ENCODE results near the gene CFAP97D2. TPM values are rescaled to one million over a fixed set of nuclear protein-coding genes. Genes with fewer than 3 reads are reported as not detected.
"Not testable (repeated sequence)": the region's sequence is repeated elsewhere in the genome, so short reads cannot be mapped to it uniquely, and the experiment has no call there.

Gene CFAP97D2
- total RNA-seq, 8 experiments from 2014 or later, result 0.73 to 3.4 (median 0.95) TPM; not detected in 5

- no peak overlapping the region for H3K4me3 ChIP-seq
- in situ Hi-C loops (cut with MboI; ENCODE audit: low pct_unique_long_range_greater_than_20kb in 2 of 9, low sequenced_read_pairs in 9 of 9, unreplicated experiment in 9 of 9), result no loop called here
- WGBS, 10 experiments, result 77 to 100% (median 89%) methylated on average over 2 to 12 of the region's 14 CpGs; no CpG with 5 or more reads in 4 of the 10 experiments
- H3K4me1 ChIP-seq (replicated peaks in 1 of 2), result peaks cover 15 to 22% of the 10 kb centered on the region in 2 donors
- H3K27ac ChIP-seq, result no peak overlapping the region
- ATAC-seq (replicated peaks in 6 of 8), result no peak
Measured at GRCh38 chr13:114146173-114146572, 32.9 kb upstream of the CFAP97D2 start.

- peak in 3 of 8 experiments; percentile 39 to 54 (median 53) for ATAC-seq (replicated peaks in 6 of 8)
- no peak overlapping the region for H3K4me3 ChIP-seq
- WGBS, 10 experiments, result 100% methylated on average over 2 of the region's 10 CpGs; no CpG with 5 or more reads in 9 of the 10 experiments
- no peak overlapping the region for H3K27ac ChIP-seq
- peaks cover 15 to 22% of the 10 kb centered on the region in 2 donors for H3K4me1 ChIP-seq (replicated peaks in 1 of 2)
- in situ Hi-C loops (cut with MboI; ENCODE audit: low pct_unique_long_range_greater_than_20kb in 2 of 9, low sequenced_read_pairs in 9 of 9, unreplicated experiment in 9 of 9), result no loop called here
Measured at GRCh38 chr13:114146629-114147028, 32.4 kb upstream of the CFAP97D2 start.

GRCh38 chr13:114147803-114148520 lies 31.1 kb upstream of the CFAP97D2 start:
- Histone ChIP-seq H3K4me3 (no peak overlapping the region), H3K27ac (no peak overlapping the region), H3K4me1 (replicated peaks in 1 of 2) (peaks cover 18 to 23% of the 10 kb centered on the region in 2 donors)
- ATAC-seq (replicated peaks in 6 of 8), result no peak
- in situ Hi-C loops (cut with MboI; ENCODE audit: low pct_unique_long_range_greater_than_20kb in 2 of 9, low sequenced_read_pairs in 9 of 9, unreplicated experiment in 9 of 9), result no loop called here
- WGBS, 10 experiments, result 25 to 100% (median 88%) methylated on average over 2 to 9 of the region's 22 CpGs; no CpG with 5 or more reads in 1 of the 10 experiments

GRCh38 chr13:114148521-114148855 lies 30.6 kb upstream of the CFAP97D2 start:
- in situ Hi-C loops (cut with MboI; ENCODE audit: low pct_unique_long_range_greater_than_20kb in 2 of 9, low sequenced_read_pairs in 9 of 9, unreplicated experiment in 9 of 9), result no loop called here
- no peak overlapping the region for H3K27ac ChIP-seq
- 48 to 100% (median 88%) methylated on average over 1 to 8 of the region's 8 CpGs; no CpG with 5 or more reads in 3 of the 10 experiments for WGBS, 10 experiments
- no peak for ATAC-seq (replicated peaks in 6 of 8)
- peaks cover 23 to 26% of the 10 kb centered on the region in 2 donors for H3K4me1 ChIP-seq (replicated peaks in 1 of 2)
- H3K4me3 ChIP-seq, result no peak overlapping the region

GRCh38 chr13:114148886-114149285 lies 30.2 kb upstream of the CFAP97D2 start:
- in situ Hi-C loops (cut with MboI; ENCODE audit: low pct_unique_long_range_greater_than_20kb in 2 of 9, low sequenced_read_pairs in 9 of 9, unreplicated experiment in 9 of 9); H3K4me3 ChIP-seq; H3K27ac ChIP-seq; ATAC-seq (replicated peaks in 6 of 8): not testable (repeated sequence)
- 60 to 100% (median 84%) methylated on average over 1 to 5 of the region's 19 CpGs; no CpG with 5 or more reads in 4 of the 10 experiments for WGBS, 10 experiments
- H3K4me1 ChIP-seq (replicated peaks in 1 of 2), result peaks cover 23% of the 10 kb centered on the region in 2 donors

DNA sequence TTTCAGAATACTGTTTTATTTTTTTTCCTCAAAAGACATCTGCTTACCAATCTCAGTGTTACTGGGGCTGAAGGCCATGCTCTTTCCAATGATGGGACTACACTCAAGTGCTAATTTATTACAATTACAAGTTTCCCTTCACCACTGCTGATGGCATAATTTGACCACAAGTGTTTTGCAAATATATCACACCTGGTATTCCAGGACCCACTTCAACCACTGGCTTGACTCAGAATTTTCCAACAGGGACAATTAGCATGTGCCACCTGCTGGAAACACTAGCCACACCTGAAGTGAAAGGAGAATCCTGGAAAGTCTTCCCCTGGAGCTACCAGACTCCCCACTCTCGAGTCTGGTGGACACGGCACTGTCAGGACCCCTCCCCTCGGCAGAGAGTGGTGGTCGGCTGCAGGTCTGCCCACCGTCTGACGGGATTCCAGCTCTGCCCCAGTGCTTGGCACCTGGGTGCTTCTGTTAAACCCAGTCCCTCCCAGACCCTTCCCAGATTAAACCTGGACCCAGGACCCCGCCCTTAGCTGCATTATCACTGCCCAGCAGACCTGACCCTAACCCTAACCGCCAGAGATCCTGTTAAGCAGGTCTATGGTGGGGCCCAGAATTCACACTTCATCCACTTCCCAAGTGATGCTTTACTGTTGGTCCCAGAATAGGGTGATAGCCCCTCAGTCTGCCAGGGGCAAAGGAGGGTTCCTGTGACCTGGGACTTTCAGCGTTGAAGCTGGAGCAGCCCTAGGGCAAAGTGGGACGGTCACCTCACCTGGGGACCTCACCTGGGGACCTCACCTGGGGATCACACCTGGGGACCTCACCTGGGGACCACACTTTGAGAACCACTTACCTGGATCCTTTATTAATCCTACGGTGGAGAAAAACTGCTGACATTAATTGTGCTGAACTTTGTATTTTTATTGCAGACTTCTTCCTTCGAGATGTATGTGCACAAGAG lies 29.0 kb upstream of the CFAP97D2 start:
- Histone ChIP-seq H3K27ac (no peak overlapping the region), H3K4me1 (replicated peaks in 1 of 2) (peaks cover 11 to 15% of the 10 kb centered on the region in 2 donors), H3K4me3 (no peak overlapping the region)
- no peak for ATAC-seq (replicated peaks in 6 of 8)
- in situ Hi-C loops (cut with MboI; ENCODE audit: low pct_unique_long_range_greater_than_20kb in 2 of 9, low sequenced_read_pairs in 9 of 9, unreplicated experiment in 9 of 9), result no loop called here
- 58 to 100% (median 81%) methylated on average over 1 to 8 of the region's 12 CpGs; no CpG with 5 or more reads in 2 of the 10 experiments for WGBS, 10 experiments

GRCh38 chr13:114151031-114151430 lies 28.0 kb upstream of the CFAP97D2 start:
- in situ Hi-C loops (cut with MboI; ENCODE audit: low pct_unique_long_range_greater_than_20kb in 2 of 9, low sequenced_read_pairs in 9 of 9, unreplicated experiment in 9 of 9), result no loop called here
- ATAC-seq (replicated peaks in 6 of 8), result no peak
- Histone ChIP-seq H3K27ac (no peak overlapping the region), H3K4me3 (no peak overlapping the region), H3K4me1 (replicated peaks in 1 of 2) (peaks cover 4 to 14% of the 10 kb centered on the region in 2 donors)
- 60 to 100% (median 82%) methylated on average over 1 to 5 of the region's 10 CpGs; no CpG with 5 or more reads in 4 of the 10 experiments for WGBS, 10 experiments

DNA sequence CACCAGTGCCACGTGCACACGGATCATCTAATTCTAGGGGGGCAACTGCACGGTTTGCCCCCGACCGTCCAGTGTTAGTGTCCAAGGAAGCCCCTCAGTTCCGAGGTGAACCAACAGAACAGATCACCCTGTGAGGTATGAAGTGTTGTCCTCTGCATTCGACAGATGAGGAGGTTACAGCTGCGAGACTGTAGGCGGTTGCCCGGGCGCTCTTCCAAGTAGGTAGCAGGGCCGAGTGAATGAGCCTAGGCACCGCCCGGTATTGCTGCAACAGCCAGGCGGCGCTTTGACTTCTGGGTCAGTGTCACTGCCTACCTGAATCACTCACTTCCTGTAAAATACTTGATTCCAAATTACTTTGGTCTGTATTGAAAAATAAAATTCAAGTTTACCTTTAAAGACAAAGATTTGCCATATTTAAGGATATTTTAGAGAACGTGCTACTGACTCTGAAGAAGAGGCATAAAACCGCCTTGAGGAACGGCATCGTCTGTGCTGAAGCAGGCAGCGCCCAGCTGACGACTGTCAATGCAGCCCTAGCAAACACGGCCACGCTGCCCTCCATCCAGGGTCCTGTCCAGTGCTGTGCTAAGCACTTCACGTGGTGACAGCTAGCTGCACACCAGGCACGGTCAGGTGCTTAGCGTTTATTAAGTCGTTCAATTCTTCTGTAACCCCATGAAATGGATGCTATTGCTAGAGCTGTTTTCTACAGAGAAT lies 27.3 kb upstream of the CFAP97D2 start:
- ATAC-seq (replicated peaks in 6 of 8), result peak in 2 of 8 experiments; percentile 50 to 89
- in situ Hi-C loops (cut with MboI; ENCODE audit: low pct_unique_long_range_greater_than_20kb in 2 of 9, low sequenced_read_pairs in 9 of 9, unreplicated experiment in 9 of 9), result no loop called here
- H3K4me3 ChIP-seq, result no peak overlapping the region

DNA sequence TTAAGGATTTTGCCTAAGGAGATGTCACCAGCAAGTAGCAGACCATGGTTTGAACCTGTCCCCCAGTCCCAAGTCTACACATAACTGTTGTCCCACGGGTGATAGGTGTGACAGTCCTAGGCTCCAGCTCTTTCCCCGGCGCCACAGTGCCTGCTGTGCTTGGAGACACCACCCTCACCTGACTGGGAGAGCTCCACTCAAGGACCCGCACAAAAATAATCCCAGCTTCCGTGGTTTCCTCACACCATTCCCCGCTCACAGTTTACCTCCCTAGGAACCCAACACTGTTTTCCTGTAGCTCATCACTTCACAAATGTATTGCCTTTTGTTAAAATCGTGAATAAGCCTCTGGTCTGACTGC lies 26.8 kb upstream of the CFAP97D2 start:
- Histone ChIP-seq H3K4me3 (no peak overlapping the region), H3K27ac (no peak overlapping the region), H3K4me1 (replicated peaks in 1 of 2) (peaks cover 4 to 14% of the 10 kb centered on the region in 2 donors)
- in situ Hi-C loops (cut with MboI; ENCODE audit: low pct_unique_long_range_greater_than_20kb in 2 of 9, low sequenced_read_pairs in 9 of 9, unreplicated experiment in 9 of 9), result no loop called here
- 20 to 87% (median 79%) methylated on average over 1 to 5 of the region's 7 CpGs; no CpG with 5 or more reads in 2 of the 10 experiments for WGBS, 10 experiments
- ATAC-seq (replicated peaks in 6 of 8), result no peak

More for the DNA sequence above, 27.3 kb upstream of the CFAP97D2 start:
- Histone ChIP-seq H3K27ac (no peak overlapping the region), H3K4me1 (replicated peaks in 1 of 2) (peaks cover 4 to 14% of the 10 kb centered on the region in 2 donors)
- WGBS, 10 experiments, result 74 to 100% (median 91%) methylated on average over 3 to 22 of the region's 28 CpGs; no CpG with 5 or more reads in 1 of the 10 experiments

DNA sequence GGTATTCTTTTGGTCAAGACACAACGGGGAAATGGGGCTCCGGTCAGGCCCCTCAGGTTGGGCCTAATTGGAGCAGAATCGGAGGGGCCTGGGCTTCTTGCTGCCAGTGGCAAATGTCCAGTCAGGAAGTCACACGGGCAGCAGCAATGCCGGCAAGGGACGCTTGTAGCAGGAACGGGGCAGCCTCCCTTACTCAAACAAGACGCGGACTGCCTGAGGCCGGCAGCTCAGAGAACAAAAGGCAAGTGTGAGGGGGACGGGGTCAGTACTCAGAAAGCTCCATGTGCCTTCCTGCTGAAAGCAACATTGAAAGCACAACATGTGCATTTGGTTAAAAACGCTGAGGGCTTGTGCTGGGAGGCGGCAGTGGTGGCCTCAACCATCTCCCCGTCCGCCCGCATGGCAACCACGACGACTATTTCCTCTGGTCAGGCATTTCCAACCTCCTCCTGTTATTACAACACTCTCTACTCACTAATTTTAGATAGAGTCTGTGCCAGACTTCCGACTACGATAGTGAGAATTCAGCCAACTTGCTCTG lies 26.2 kb upstream of the CFAP97D2 start:
- H3K4me1 ChIP-seq (replicated peaks in 1 of 2), result peaks cover 4 to 14% of the 10 kb centered on the region in 2 donors
- in situ Hi-C loops (cut with MboI; ENCODE audit: low pct_unique_long_range_greater_than_20kb in 2 of 9, low sequenced_read_pairs in 9 of 9, unreplicated experiment in 9 of 9), result no loop called here
- no peak overlapping the region for H3K4me3 ChIP-seq
- WGBS, 10 experiments, result 16 to 100% (median 39%) methylated on average over 1 to 9 of the region's 20 CpGs; no CpG with 5 or more reads in 1 of the 10 experiments
- ATAC-seq (replicated peaks in 6 of 8), result peak in 5 of 8 experiments; percentile 69 to 84 (median 79)
- H3K27ac ChIP-seq, result no peak overlapping the region

DNA sequence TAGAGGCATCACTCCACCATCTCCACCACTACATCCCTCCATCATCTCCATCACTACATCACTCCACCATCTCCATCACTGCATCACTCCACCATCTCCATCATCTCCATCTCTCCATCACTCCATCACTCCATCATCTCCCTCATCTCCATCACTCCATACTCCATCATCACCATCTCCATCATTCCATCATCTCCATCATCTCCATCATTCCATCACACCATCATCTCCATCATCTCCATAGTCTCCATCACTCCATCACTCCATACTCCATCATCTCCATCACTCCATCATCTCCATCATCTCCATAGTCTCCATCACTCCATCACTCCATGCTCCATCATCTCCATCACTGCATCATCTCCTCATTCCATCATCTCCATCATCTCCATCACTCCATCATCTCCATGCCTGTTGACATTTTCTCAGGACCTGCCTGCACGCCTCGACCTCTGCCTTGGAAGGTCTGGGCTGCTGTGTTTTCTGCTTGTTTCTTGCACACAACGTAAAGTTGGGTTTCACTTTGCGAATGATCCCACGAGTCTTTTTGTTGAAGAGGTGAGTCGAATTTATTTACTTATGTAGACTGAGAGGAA lies 25.5 kb upstream of the CFAP97D2 start:
- no peak overlapping the region for H3K4me3 ChIP-seq
- peaks cover 4 to 14% of the 10 kb centered on the region in 2 donors for H3K4me1 ChIP-seq (replicated peaks in 1 of 2)
- no peak for ATAC-seq (replicated peaks in 6 of 8)
- no peak overlapping the region for H3K27ac ChIP-seq
- WGBS, 10 experiments, result 90 to 100% (median 95%) methylated on average over 3 to 5 of the region's 6 CpGs; no CpG with 5 or more reads in 4 of the 10 experiments
- in situ Hi-C loops (cut with MboI; ENCODE audit: low pct_unique_long_range_greater_than_20kb in 2 of 9, low sequenced_read_pairs in 9 of 9, unreplicated experiment in 9 of 9), result no loop called here

- no peak overlapping the region for H3K4me3 ChIP-seq
- in situ Hi-C loops (cut with MboI; ENCODE audit: low pct_unique_long_range_greater_than_20kb in 2 of 9, low sequenced_read_pairs in 9 of 9, unreplicated experiment in 9 of 9), result no loop called here
- WGBS, 10 experiments, result 100% methylated on average over 1 to 5 of the region's 9 CpGs; no CpG with 5 or more reads in 8 of the 10 experiments
- ATAC-seq (replicated peaks in 6 of 8), result no peak
- peaks cover 4 to 14% of the 10 kb centered on the region in 2 donors for H3K4me1 ChIP-seq (replicated peaks in 1 of 2)
- no peak overlapping the region for H3K27ac ChIP-seq
Measured at GRCh38 chr13:114154476-114154875, 24.6 kb upstream of the CFAP97D2 start.

All from motor neuron (in vitro differentiated cells).